ENCODE measurements around the gene ZNF346. TPM values are rescaled to one million over a fixed set of nuclear protein-coding genes. Genes with fewer than 3 reads are reported as not detected.

The ZNF346 gene
- total RNA-seq, 1 experiment from 2014 or later: 31.2 TPM

DNA sequence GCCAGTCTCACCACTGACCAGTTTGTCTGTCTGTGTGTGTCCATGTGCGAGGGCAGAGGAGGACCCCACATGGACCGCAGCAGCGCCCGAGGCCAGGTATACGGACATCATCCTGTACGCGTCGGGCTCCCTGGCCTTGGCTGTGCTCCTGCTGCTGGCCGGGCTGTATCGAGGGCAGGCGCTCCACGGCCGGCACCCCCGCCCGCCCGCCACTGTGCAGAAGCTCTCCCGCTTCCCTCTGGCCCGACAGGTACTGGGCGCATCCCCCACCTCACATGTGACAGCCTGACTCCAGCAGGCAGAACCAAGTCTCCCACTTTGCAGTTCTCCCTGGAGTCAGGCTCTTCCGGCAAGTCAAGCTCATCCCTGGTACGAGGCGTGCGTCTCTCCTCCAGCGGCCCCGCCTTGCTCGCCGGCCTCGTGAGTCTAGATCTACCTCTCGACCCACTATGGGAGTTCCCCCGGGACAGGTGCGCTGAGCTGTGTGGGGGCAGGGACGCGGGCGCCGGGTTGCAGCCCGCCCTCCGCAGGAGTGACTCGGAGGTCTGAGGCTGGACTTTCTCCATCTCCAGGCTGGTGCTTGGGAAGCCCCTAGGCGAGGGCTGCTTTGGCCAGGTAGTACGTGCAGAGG is 70.7 kb downstream of the ZNF346 start:
- peaks cover 69% of the 10 kb centered on the region for H3K36me3 Mint-ChIP-seq (ENCODE audit: insufficient read depth, unreplicated experiment)
- no peak overlapping the region for H3K4me3 Mint-ChIP-seq (ENCODE audit: low read depth, unreplicated experiment)
- TF ChIP-seq, protein P1, sequence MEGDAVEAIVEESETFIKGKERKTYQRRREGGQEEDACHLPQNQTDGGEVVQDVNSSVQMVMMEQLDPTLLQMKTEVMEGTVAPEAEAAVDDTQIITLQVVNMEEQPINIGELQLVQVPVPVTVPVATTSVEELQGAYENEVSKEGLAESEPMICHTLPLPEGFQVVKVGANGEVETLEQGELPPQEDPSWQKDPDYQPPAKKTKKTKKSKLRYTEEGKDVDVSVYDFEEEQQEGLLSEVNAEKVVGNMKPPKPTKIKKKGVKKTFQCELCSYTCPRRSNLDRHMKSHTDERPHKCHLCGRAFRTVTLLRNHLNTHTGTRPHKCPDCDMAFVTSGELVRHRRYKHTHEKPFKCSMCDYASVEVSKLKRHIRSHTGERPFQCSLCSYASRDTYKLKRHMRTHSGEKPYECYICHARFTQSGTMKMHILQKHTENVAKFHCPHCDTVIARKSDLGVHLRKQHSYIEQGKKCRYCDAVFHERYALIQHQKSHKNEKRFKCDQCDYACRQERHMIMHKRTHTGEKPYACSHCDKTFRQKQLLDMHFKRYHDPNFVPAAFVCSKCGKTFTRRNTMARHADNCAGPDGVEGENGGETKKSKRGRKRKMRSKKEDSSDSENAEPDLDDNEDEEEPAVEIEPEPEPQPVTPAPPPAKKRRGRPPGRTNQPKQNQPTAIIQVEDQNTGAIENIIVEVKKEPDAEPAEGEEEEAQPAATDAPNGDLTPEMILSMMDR (IDR thresholded peaks at IDR 0.05; ENCODE audit: unreplicated experiment): no peak
- intact Hi-C loops (cut with micrococcal nuclease; ENCODE audit: unreplicated experiment): no loop called here
- no peak overlapping the region for H3K27ac Mint-ChIP-seq (ENCODE audit: unreplicated experiment)
- no peak for DNase-seq
- H3K9me3 Mint-ChIP-seq (ENCODE audit: low read depth, unreplicated experiment): no peaks in the 10 kb centered on the region
- CTCF ChIA-PET: interaction anchor here (0.6 kb wide), 1 partner anchor 14 kb away, joined by 4 read pairs; no protein-coding TSS in a partner anchor
- H3K4me1 Mint-ChIP-seq (ENCODE audit: low read depth, unreplicated experiment): peaks cover 35% of the 10 kb centered on the region
- no peaks in the 10 kb centered on the region for H3K27me3 Mint-ChIP-seq (ENCODE audit: unreplicated experiment)
- BruUV-seq (replicated peaks): no TSS peak

DNA sequence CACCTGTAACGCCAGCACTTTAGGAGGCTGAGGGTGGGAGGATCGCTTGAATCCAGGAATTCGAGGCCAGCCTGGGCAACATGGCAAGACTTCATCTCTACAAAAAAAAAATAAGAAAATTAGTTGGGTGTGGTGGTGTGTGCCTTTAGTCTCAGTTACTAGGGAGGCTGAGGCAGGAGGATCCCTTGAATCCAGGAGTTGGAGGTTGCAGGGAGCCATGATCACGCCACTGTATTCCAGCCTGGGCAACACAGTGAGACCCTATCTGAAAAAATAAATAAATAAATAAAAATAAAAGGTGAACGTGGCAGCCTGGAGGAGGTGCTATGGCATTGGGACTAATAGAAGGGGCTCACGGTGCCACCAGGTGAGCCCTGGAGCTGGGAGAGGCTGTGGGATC is 71.3 kb downstream of the ZNF346 start:
- H3K9me3 Mint-ChIP-seq (ENCODE audit: low read depth, unreplicated experiment): no peaks in the 10 kb centered on the region
- DNase-seq: no peak
- H3K4me3 Mint-ChIP-seq (ENCODE audit: low read depth, unreplicated experiment): no peak overlapping the region
- CTCF ChIA-PET: no interaction called here
- no peaks in the 10 kb centered on the region for H3K27me3 Mint-ChIP-seq (ENCODE audit: unreplicated experiment)
- no TSS peak for BruUV-seq (replicated peaks)
- TF ChIP-seq, protein P1 (IDR thresholded peaks at IDR 0.05; ENCODE audit: unreplicated experiment): no peak
- intact Hi-C loops (cut with micrococcal nuclease; ENCODE audit: unreplicated experiment): no loop called here
- peaks cover 29% of the 10 kb centered on the region for H3K4me1 Mint-ChIP-seq (ENCODE audit: low read depth, unreplicated experiment)
- no peak overlapping the region for H3K27ac Mint-ChIP-seq (ENCODE audit: unreplicated experiment)
- peaks cover 68% of the 10 kb centered on the region for H3K36me3 Mint-ChIP-seq (ENCODE audit: insufficient read depth, unreplicated experiment)

DNA sequence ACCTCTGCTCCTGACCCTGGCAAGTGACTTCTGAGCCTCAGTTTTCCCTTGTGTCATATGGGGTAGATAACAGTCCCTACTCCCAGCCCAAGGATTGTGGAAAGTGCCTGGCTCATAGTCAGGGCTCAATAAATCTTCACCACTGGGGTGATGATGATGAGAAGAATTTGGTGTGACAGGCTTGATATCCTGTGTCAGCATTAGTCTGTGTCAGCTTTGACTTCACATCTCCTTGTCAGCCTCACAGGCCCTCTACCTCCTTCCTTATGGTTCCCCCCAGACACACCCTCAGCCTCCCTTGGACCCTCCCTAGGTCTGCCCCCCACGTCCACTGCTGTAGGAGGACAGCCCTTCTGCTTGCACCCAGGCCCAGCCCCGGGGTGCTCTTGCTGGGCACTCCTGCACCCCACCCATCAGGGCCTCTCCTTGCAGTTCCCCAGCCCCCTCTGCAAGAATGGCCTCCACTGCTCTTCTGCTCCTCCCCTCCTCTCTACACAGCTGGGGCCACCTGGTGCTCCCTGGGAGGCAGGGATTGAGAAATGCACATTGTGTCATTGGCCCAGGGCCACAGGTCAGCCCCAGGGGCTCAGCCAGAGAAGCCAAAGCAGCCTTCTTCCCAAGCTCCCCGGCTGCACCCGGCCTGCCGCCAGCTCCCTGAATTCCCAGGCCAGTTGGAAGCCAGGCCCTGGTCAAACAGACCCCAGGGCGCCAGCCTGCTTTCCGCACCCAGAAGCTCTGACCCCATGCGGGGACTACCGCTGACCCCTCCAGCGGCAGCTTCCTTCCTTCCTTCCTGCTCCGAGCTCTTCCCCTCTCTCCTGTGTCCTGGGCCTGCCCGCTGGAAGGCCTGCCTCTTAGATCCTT is 72.0 kb downstream of the ZNF346 start:
- Mint-ChIP-seq H3K36me3 (ENCODE audit: insufficient read depth, unreplicated experiment) (peaks cover 69% of the 10 kb centered on the region), H3K9me3 (ENCODE audit: low read depth, unreplicated experiment) (no peaks in the 10 kb centered on the region), H3K27ac (ENCODE audit: unreplicated experiment) (no peak overlapping the region), H3K4me3 (ENCODE audit: low read depth, unreplicated experiment) (no peak overlapping the region), H3K27me3 (ENCODE audit: unreplicated experiment) (no peaks in the 10 kb centered on the region), H3K4me1 (ENCODE audit: low read depth, unreplicated experiment) (peaks cover 24% of the 10 kb centered on the region)
- BruUV-seq (replicated peaks): no TSS peak
- TF ChIP-seq, protein P1 (IDR thresholded peaks at IDR 0.05; ENCODE audit: unreplicated experiment): no peak
- DNase-seq: no peak
- CTCF ChIA-PET: no interaction called here
- intact Hi-C loops (cut with micrococcal nuclease; ENCODE audit: unreplicated experiment): no loop called here

DNA sequence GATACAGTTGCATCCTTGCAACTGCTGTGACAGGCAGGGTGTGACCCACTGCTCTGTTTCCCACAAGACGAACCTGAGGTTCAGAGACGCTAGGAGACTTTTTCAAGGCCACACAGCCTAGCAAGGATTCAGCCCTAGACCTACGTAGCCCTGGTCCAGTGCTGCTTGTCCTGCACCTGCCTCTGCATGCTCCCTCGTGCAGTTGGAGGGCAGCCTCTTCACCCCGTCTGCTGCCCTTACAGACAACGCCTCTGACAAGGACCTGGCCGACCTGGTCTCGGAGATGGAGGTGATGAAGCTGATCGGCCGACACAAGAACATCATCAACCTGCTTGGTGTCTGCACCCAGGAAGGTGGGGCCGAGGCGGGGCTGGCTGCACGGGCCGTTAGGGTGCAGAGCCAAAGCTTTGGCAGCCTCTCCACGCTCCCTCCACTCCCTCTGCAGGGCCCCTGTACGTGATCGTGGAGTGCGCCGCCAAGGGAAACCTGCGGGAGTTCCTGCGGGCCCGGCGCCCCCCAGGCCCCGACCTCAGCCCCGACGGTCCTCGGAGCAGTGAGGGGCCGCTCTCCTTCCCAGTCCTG is 72.7 kb downstream of the ZNF346 start:
- Mint-ChIP-seq H3K4me3 (ENCODE audit: low read depth, unreplicated experiment) (no peak overlapping the region), H3K27ac (ENCODE audit: unreplicated experiment) (no peak overlapping the region), H3K9me3 (ENCODE audit: low read depth, unreplicated experiment) (no peaks in the 10 kb centered on the region), H3K4me1 (ENCODE audit: low read depth, unreplicated experiment) (peaks cover 24% of the 10 kb centered on the region), H3K36me3 (ENCODE audit: insufficient read depth, unreplicated experiment) (peaks cover 72% of the 10 kb centered on the region), H3K27me3 (ENCODE audit: unreplicated experiment) (no peaks in the 10 kb centered on the region)
- intact Hi-C loops (cut with micrococcal nuclease; ENCODE audit: unreplicated experiment): no loop called here
- TF ChIP-seq, protein P1 (IDR thresholded peaks at IDR 0.05; ENCODE audit: unreplicated experiment): no peak
- DNase-seq: no peak
- no TSS peak for BruUV-seq (replicated peaks)
- CTCF ChIA-PET: no interaction called here

Data from Calu3 (cell line).